ENCODE measurements around the gene WBP2NL.
A peak's percentile ranks its signal among the peaks of the same experiment; 100 is the strongest.

Gene WBP2NL

DNA sequence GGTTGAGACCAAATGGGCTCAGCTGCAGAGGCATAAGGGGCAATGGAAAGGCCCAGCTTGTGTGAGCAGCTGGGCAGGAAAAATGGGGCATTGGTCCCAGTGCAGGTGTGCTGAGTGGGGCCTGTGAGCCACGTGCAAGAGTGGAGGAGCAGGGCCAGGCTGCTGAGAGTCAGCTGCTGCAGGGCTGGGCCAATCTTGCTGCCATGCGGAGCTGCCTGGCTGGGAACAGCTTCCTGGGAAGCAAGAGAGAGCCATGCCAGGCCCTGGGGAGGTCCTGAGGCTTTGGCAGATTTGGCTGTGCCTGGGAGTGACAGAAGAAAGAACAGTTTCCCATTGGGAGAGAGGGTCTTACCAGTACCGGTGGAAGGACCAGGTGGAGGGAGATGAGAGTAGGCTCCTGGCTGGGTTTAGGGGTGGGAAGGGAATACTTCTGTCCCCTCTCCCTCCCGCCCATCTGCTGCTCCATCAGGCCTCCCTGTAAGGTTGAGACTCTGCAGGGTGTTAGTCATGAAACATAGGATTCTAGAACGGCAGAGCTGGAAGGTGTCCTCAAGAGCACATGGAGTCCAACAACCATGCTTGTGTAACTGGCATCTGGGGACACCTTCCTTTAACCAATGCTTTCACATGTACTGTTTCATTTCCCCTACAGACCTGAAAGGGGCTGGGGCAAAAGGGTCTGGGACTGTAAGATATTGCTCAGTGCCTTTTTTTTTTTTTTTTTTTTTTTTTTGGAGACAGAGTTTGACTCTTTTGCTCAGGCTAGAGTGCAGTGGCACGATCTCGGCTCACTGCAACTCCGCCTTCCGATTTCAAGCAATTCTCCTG, 19.0 kb upstream of the WBP2NL start:
- peak; percentile 23 to 78 for DNase-seq

DNA sequence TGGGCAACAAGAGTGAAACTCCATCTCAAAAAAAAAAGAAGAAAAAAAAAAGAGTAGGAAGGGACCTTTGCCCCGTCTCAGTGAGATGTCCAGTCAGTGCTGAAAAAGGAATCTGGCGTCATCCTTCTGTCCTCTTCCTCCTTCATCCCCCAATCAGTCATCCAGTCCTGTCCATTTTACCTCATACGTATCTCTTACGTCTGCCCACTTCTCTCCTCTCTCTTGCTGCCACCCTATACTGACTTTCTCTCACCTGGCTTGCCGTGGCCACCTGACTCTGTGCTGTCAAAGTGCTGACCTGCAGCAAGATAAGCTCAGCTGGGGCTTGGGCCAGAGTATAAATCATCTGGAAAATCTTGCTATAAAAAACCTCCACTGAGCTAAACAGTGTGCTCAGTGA, 15.7 kb upstream of the WBP2NL start:
- no peak for DNase-seq

- no peak for DNase-seq
These were observed 14.8 kb upstream of the WBP2NL start for GRCh38 chr22:41983513-41984405.

DNA sequence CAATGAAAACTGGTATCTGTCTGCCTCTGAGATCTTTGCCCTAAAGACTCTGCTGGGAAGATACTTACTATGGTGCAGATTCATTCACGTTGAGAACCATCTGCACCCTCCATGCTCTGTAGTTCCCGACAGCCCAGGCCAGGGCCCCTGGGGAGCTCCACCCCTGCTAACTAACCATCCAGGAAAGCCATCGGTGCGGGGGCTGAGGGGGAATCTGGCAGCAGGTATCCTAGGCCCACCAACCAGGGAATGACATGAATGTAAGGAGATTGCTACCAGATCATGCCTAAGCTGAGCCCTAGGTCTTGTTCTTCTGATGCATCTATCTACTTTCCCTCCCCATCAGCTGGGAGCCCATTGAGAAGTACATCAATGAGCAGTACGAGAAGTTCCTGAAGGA, 11.3 kb upstream of the WBP2NL start:
- DNase-seq: no peak

GRCh38 chr22:41989246-41989645, 9.3 kb upstream of the WBP2NL start:
- DNase-seq: no peak

DNA sequence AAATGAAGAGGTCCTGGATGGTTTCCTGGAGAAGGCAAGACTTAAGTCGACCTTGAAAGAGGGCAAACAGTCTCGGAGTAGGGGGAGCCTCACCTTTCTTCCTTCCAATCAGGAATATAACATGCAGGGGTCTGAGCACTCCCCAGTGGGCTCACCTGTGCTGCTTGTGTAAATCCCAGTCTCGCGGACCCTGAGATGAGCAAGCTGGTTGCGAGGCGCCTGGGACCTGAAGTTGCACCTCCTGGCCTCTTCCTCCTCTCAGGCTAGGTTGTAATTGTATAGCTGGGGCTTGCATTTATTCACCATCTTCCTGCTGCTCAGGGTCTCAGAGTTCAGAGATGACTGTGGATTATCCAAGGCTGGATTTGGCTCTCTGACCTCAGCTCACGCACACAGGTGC, 7.5 kb upstream of the WBP2NL start:
- no peak for DNase-seq

DNA sequence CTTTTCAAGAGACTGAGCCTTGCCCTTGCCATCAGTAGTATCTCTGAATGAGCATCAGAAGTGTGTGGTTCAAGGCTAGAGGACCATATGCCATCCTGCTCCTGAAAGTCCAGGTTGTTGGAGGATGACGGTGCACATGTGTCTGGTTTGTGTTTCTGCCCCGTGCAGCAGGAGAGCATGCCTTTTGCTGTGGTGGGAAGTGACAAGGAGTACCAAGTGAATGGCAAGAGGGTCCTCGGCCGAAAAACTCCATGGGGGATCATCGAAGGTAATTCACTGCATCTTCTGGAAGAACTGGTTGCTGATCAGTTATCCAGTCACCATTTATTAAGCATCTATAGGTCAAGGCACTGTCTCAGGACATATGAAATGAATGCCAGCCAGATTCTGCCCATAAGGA, 6.1 kb upstream of the WBP2NL start:
- no peak for DNase-seq

DNA sequence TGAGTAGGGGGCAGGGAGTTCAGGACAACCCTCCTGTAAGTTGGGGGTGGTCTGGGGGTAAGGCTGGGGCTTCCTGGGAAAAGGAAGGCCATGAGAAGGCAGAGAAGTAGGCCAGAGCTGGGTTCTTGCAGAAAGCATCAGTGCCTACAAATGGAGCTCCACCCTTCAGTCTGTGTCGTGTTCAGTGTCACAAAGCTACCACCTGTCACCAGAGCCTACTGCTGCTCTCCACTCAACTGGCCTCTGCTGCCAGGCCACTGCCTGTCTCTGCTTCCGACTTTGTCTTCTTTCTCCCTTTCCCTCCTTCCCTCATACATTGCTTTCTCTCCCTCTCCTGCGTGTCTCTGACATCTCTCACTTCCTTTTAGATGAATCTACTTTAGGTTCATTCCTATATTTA, 3.4 kb upstream of the WBP2NL start:
- DNase-seq: peak in 1 of 2 experiments; percentile 27

GRCh38 chr22:41996826-41997225, 1.8 kb upstream of the WBP2NL start:
- no peak for DNase-seq

- no peak for DNase-seq
These were observed 1.9 kb downstream of the WBP2NL start for GRCh38 chr22:42000466-42000865.

- DNase-seq: peak in 1 of 2 experiments; percentile 10
These were observed 2.5 kb downstream of the WBP2NL start for GRCh38 chr22:42001121-42001520.

GRCh38 chr22:42001706-42002105, 3.1 kb downstream of the WBP2NL start:
- DNase-seq: no peak

GRCh38 chr22:42007922-42008321, 9.3 kb downstream of the WBP2NL start:
- DNase-seq: no peak

- DNase-seq: no peak
These were observed 12.2 kb downstream of the WBP2NL start for GRCh38 chr22:42010778-42011177.

GRCh38 chr22:42013385-42013784, 14.8 kb downstream of the WBP2NL start:
- DNase-seq: no peak

DNA sequence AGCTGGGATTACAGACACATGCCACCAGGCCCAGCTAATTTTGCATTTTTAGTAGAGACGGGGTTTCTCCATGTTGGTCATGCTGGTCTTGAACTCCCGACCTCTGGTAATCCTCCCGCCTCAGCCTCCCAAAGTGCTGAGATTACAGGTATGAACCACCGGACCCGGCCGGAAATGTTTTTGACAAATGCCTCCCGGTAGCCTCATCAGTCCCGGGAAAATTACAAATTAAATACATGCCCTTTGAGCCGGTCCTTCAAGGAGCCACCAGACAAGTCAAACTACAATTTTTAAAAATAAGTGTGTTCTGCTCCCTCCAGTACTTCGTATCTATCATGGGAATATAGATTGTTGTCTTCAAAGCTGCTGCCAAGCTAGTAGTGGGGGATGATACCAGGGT, 17.5 kb downstream of the WBP2NL start:
- DNase-seq: no peak

GRCh38 chr22:42018224-42018623, 19.6 kb downstream of the WBP2NL start:
- no peak for DNase-seq

DNA sequence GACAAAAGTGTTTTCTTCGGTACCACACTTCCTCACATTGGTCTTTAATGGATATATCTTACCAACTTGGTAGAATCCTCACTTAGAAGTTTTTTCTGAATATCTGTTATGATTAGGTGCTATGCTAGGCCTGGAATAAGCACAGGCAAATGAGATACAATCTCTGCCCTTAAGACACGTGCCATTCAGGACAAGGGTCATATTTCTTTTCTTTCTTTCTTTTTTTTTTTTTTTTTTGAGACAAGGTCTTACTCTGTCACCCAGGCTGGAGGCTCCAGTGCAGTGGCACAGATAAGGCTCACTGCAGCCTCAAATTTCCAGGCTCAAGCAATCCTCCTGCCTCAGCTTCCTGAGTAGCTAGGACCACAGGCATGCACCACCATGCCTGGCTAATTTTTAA, 23.0 kb downstream of the WBP2NL start:
- DNase-seq: no peak

DNA sequence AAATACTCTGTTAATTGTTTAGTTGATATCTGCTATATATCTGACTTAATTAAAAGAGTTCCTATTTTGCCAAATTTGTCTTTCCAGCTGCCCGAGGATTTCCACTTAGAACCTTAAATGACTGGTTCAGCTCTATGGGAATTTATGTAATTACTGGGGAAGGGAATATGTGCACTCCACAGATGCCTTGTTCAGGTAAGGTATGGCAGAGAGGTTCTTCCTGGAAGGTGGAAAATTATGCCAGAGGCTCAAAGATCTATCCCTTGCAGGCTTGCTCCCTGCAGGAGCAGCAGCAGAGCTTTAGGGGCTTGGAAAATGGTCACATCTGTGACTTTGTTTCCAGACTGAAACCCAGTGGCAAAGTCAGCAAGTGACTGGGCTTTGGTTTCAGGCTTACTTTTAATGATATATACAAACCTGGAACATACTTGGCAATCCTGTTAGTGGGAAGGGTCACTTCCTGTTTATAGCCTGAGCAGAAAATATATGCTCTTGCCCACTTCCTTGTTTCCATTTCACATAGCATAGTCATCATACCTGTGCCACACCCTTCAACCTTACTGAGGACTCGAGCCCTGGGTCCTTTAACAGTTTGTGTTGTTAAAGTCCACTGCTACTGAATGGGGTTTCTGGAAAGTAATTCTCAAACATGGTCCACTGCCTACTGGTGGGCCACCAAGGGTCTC, 23.7 kb downstream of the WBP2NL start:
- no peak for DNase-seq

DNA sequence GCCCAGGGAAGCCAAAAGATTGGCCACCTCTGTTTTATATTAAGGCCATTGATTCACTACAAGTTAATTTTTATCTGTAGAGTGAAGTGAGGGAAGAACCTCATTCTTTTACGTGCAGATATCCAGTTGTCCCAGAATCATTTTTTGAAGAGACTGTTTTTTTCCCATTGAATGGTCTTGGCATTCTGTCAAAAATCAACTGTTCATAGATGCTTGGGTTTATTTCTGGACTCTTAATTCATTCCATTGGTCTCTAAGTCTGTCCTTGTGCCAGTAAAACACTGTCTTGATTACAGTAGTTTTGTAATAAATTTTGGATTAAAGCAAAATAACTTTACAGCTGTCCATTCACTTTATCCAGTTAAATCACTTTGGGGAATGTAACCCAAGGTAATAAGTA, 26.8 kb downstream of the WBP2NL start:
- DNase-seq: no peak

DNA sequence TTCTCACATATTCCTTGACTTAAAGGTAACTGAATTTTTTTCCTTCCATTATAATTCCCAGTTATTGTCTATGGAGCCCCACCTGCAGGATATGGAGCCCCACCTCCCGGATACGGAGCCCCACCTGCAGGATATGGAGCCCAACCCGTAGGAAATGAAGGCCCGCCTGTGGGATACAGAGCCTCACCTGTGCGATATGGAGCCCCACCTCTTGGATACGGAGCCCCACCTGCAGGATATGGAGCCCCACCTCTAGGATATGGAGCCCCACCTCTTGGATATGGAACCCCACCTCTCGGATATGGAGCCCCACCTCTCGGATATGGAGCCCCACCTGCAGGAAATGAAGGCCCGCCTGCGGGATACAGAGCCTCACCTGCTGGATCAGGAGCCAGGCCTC, 28.1 kb downstream of the WBP2NL start:
- DNase-seq: no peak

DNA sequence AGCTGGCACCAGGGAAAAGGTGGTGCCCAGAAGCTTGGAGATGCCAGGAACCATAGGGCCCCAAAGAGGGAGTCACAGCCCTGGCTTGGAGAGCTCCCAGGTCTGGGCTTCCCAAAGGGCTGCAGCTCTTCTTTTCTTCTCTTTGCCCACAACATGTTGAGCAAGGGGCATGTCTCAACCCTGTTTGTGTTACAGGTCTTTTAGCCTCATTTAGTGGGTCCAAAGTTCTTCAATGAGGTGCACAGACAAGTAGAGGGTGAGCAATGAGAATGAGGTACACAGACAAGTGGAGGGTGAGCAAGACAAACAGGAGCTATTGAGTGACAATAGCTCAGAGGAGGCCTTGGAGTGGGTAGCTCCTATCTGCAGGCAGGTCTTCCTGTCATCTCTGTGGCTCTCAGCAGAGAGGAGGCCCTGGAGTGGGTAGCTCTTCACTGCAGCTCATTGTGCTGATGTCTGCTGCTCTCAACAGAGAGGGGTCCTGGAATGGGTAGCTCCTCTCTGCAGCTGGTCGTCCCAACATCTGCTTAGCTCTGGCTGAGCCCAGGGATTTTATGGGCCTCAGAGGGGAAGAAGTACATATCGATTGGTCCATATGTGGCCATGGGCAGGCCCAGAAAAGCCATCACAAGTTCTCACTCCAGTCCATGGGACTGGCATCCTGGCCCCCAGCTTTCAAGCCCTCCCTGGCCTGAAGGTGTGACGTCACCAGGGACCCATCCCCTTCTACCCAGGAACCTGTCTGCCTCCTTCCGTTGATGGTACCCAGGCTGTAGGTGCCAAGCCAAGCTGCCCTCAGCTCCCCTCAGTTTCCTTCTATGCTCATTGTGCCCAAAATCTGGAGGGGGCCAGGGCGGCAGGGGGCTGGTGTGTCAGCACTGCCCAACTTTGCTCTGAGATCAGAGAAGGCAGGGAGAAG, 34.9 kb downstream of the WBP2NL start:
- no peak for DNase-seq

All from NCI-H524 (cell line).